HEK293 (cell line): ENCODE data around the gene FOXP4.

Source experiments
- FEZF1 ChIP-seq: fragments of 450-650 bp; formaldehyde crosslinking; IDR thresholded peaks from 2 replicates; pipeline ENCODE4 v1.5.1; 2016; ENCODE audit warnings: missing biosample characterization, missing genetic modification characterization
- GLI4 ChIP-seq: fragments of 450-650 bp; formaldehyde crosslinking; IDR thresholded peaks from 2 replicates; pipeline ENCODE4 v1.5.1; 2016; ENCODE audit warnings: missing biosample characterization, missing genetic modification characterization
- GLIS1 ChIP-seq: fragments of 450-650 bp; formaldehyde crosslinking; IDR thresholded peaks from 2 replicates; pipeline ENCODE4 v1.5.1; 2016; ENCODE audit warnings: missing biosample characterization, missing genetic modification characterization
- HIC1 ChIP-seq: fragments of 450-650 bp; formaldehyde crosslinking; IDR thresholded peaks from 2 replicates; pipeline ENCODE4 v1.5.1; 2016; ENCODE audit warnings: missing biosample characterization, missing genetic modification characterization
- KLF1 ChIP-seq: fragments of 450-650 bp; formaldehyde crosslinking; IDR thresholded peaks from 2 replicates; pipeline ENCODE4 v1.5.1; 2016; ENCODE audit warnings: missing biosample characterization, missing genetic modification characterization
- MEIS1 ChIP-seq: sonication (generic); formaldehyde crosslinking; IDR thresholded peaks from 2 replicates; pipeline ENCODE4 v1.8.1; 2022; ENCODE audit warnings: missing genetic modification reagents, mild to moderate bottlenecking, borderline replicate concordance
- PATZ1 ChIP-seq: fragments of 450-650 bp; formaldehyde crosslinking; IDR thresholded peaks from 2 replicates; pipeline ENCODE4 v1.5.1; 2016; ENCODE audit warnings: missing biosample characterization, missing genetic modification characterization
- YY1 ChIP-seq: fragments of 450-650 bp; formaldehyde crosslinking; IDR thresholded peaks from 2 replicates; pipeline ENCODE4 v1.5.1; 2018; ENCODE audit warnings: missing biosample characterization, missing genetic modification characterization
- ZBTB48 ChIP-seq: fragments of 450-650 bp; formaldehyde crosslinking; IDR thresholded peaks from 2 replicates; pipeline ENCODE4 v1.5.1; 2016; ENCODE audit warnings: missing biosample characterization, missing genetic modification characterization
- ZBTB7A ChIP-seq: fragments of 450-650 bp; formaldehyde crosslinking; IDR thresholded peaks from 2 replicates; pipeline ENCODE4 v1.5.1; 2016; ENCODE audit warnings: low read depth, missing biosample characterization, missing genetic modification characterization
- ZBTB8A ChIP-seq: fragments of 450-650 bp; formaldehyde crosslinking; IDR thresholded peaks from 2 replicates; pipeline ENCODE4 v1.5.1; 2016; ENCODE audit warnings: missing biosample characterization, missing genetic modification characterization
- ZFHX2 ChIP-seq: fragments of 450-650 bp; formaldehyde crosslinking; conservative IDR thresholded peaks from 2 replicates; pipeline ENCODE4 v1.5.1; 2016; ENCODE audit warnings: missing biosample characterization, missing genetic modification characterization
- ZNF112 ChIP-seq: fragments of 450-650 bp; formaldehyde crosslinking; IDR thresholded peaks from 2 replicates; pipeline ENCODE4 v1.5.0; 2017; ENCODE audit warnings: missing biosample characterization, missing genetic modification characterization
- ZNF132 ChIP-seq: fragments of 450-650 bp; formaldehyde crosslinking; IDR thresholded peaks from 2 replicates; pipeline ENCODE4 v1.5.1; 2017; ENCODE audit warnings: missing biosample characterization, missing genetic modification characterization, borderline replicate concordance
- ZNF138 ChIP-seq: fragments of 450-650 bp; formaldehyde crosslinking; IDR thresholded peaks from 2 replicates; pipeline ENCODE4 v1.5.1; 2016; ENCODE audit warnings: missing biosample characterization, missing genetic modification characterization, borderline replicate concordance
- ZNF140 ChIP-seq: fragments of 450-650 bp; formaldehyde crosslinking; IDR thresholded peaks from 2 replicates; pipeline ENCODE4 v1.5.1; 2016; ENCODE audit warnings: missing biosample characterization, missing genetic modification characterization
- ZNF302 ChIP-seq: fragments of 450-650 bp; formaldehyde crosslinking; IDR thresholded peaks from 2 replicates; pipeline ENCODE4 v1.5.1; 2016; ENCODE audit warnings: missing biosample characterization, missing genetic modification characterization, low read depth
- ZNF311 ChIP-seq: fragments of 450-650 bp; formaldehyde crosslinking; IDR thresholded peaks from 2 replicates; pipeline ENCODE4 v1.5.1; 2017; ENCODE audit warnings: missing biosample characterization, missing genetic modification characterization, borderline replicate concordance
- ZNF394 ChIP-seq: fragments of 450-650 bp; formaldehyde crosslinking; IDR thresholded peaks from 2 replicates; pipeline ENCODE4 v1.5.1; 2016; ENCODE audit warnings: missing biosample characterization, missing genetic modification characterization, mild to moderate bottlenecking, moderate library complexity, borderline replicate concordance
- ZNF398 ChIP-seq: fragments of 450-650 bp; formaldehyde crosslinking; IDR thresholded peaks from 2 replicates; pipeline ENCODE4 v1.5.1; 2017; ENCODE audit warnings: missing biosample characterization, missing genetic modification characterization
- ZNF449 ChIP-seq: fragments of 450-650 bp; formaldehyde crosslinking; IDR thresholded peaks from 2 replicates; pipeline ENCODE4 v1.5.1; 2017; ENCODE audit warnings: missing biosample characterization, mild to moderate bottlenecking, missing genetic modification characterization, moderate library complexity
- ZNF488 ChIP-seq: fragments of 450-650 bp; formaldehyde crosslinking; IDR thresholded peaks from 2 replicates; pipeline ENCODE4 v1.5.1; 2016; ENCODE audit warnings: missing biosample characterization, missing genetic modification characterization
- ZNF514 ChIP-seq: fragments of 450-650 bp; formaldehyde crosslinking; IDR thresholded peaks from 2 replicates; pipeline ENCODE4 v1.5.1; 2016; ENCODE audit warnings: missing biosample characterization, missing genetic modification characterization
- ZNF558 ChIP-seq: fragments of 450-650 bp; formaldehyde crosslinking; IDR thresholded peaks from 2 replicates; pipeline ENCODE4 v1.5.1; 2016; ENCODE audit warnings: missing biosample characterization, missing genetic modification characterization
- ZNF561 ChIP-seq: fragments of 450-650 bp; IDR thresholded peaks from 2 replicates; pipeline ENCODE4 v1.5.1; 2018; ENCODE audit warnings: missing biosample characterization, missing genetic modification characterization, borderline replicate concordance
- ZNF580 ChIP-seq: fragments of 450-650 bp; formaldehyde crosslinking; IDR thresholded peaks from 2 replicates; pipeline ENCODE4 v1.5.1; 2016; ENCODE audit warnings: missing biosample characterization, missing genetic modification characterization
- ZNF610 ChIP-seq: fragments of 450-650 bp; formaldehyde crosslinking; IDR thresholded peaks from 2 replicates; pipeline ENCODE4 v1.5.1; 2016; ENCODE audit warnings: missing biosample characterization, missing genetic modification characterization, borderline replicate concordance
- ZNF626 ChIP-seq: fragments of 450-650 bp; sonication (Bioruptor Pico); formaldehyde crosslinking; IDR thresholded peaks from 2 replicates; pipeline ENCODE4 v1.5.1; 2018; ENCODE audit warnings: missing biosample characterization, missing genetic modification characterization, inconsistent platforms
- ZNF776 ChIP-seq: fragments of 450-650 bp; formaldehyde crosslinking; IDR thresholded peaks from 2 replicates; pipeline ENCODE4 v1.5.0; 2017; ENCODE audit warnings: missing biosample characterization, missing genetic modification characterization, borderline replicate concordance
- ZNF843 ChIP-seq: fragments of 450-650 bp; formaldehyde crosslinking; IDR thresholded peaks from 2 replicates; pipeline ENCODE4 v1.5.1; 2016; ENCODE audit warnings: missing biosample characterization, missing genetic modification characterization
- ZSCAN16 ChIP-seq: fragments of 450-650 bp; formaldehyde crosslinking; IDR thresholded peaks from 2 replicates; pipeline ENCODE4 v1.5.1; 2016; ENCODE audit warnings: missing biosample characterization, missing genetic modification characterization
- ZSCAN30 ChIP-seq: fragments of 450-650 bp; IDR thresholded peaks from 2 replicates; pipeline ENCODE4 v1.5.1; 2018; ENCODE audit warnings: missing biosample characterization, mild to moderate bottlenecking, missing genetic modification characterization, moderate library complexity

Gene FOXP4

GRCh38 chr6:41503827-41504465, 42.2 kb upstream of the FOXP4 start (continued):
- TF ChIP-seq GLIS1 (tag by site-specific recombination) (peak; percentile 99), HIC1 (tag by site-specific recombination) (0 out of 2 replicates have a peak, but pooled peaks have one; percentile 32), ZNF311 (no peak), ZNF132 (no peak), FEZF1 (tag by site-specific recombination) (no peak), YY1 (tag by site-specific recombination) (no peak), GLI4 (tag by site-specific recombination) (no peak), ZNF580 (no peak), ZNF398 (tag by site-specific recombination) (peak; percentile 75; the same call in 1 of the 2 replicates), ZBTB8A (peak; percentile 51), PATZ1 (tag by site-specific recombination) (peak; percentile 46), ZNF776 (tag by site-specific recombination) (no peak), ZNF394 (no peak), ZSCAN16 (no peak), ZFHX2 (tag by site-specific recombination) (peak; percentile 69), ZNF488 (tag by site-specific recombination) (no peak), ZNF140 (no peak), ZNF610 (tag by site-specific recombination) (no peak), ZBTB7A (tag by site-specific recombination) (no peak; the same call in 1 of the 2 replicates), ZNF449 (tag by site-specific recombination) (0 out of 2 replicates have a peak, but pooled peaks have one; percentile 16), MEIS1 (CRISPR knock-in tag) (no peak), ZBTB48 (0 out of 2 replicates have a peak, but pooled peaks have one; percentile 19), ZNF561 (tag by site-specific recombination) (peak; percentile 33; the same call in 1 of the 2 replicates), ZNF138 (tag by site-specific recombination) (no peak), ZNF558 (tag by site-specific recombination) (no peak), ZNF302 (tag by site-specific recombination) (no peak), ZNF514 (tag by site-specific recombination) (no peak), ZNF626 (no peak), ZNF843 (tag by site-specific recombination) (no peak), KLF1 (peak; percentile 11; the same call in 1 of the 2 replicates), ZNF112 (no peak), ZSCAN30 (tag by site-specific recombination) (0 out of 2 replicates have a peak, but pooled peaks have one; percentile 30)
